Panc1 (cell line): ENCODE measurements around the gene SORCS1. TPM values are rescaled to one million over a fixed set of nuclear protein-coding genes. Genes with fewer than 3 reads are reported as not detected.

Source experiments
- ATAC-seq: fragments of 200-7000 bp; cut with Tn5 transposase; 2 replicates; pipeline ENCODE4 v1.9.1; 2020; ENCODE audit warnings: mild to moderate bottlenecking, moderate library complexity
- BruUV-seq: library from RNA; stranded (reverse); fragments of 400-500 nt; replicated peaks from 2 replicates; lab custom pipeline; 2021; lab: Mats Ljungman, UMichigan
- CTCF ChIA-PET: fragments of 300-600 bp; sonication (Branson Sonifier 250); formaldehyde crosslinking; loops from one replicate; lab custom pipeline; 2022; ENCODE audit warnings: antibody characterized with exemption; lab: Charles Lee
- POLR2A ChIA-PET: fragments of 300-600 bp; sonication (Branson Sonifier 250); formaldehyde crosslinking; loops from one replicate; lab custom pipeline; 2022; ENCODE audit warnings: antibody characterized with exemption; lab: Charles Lee
- DNase-seq: peaks from one replicate; pipeline ENCODE4 v3.0.0-alpha.2; 2010; ENCODE audit warnings: low read depth, low spot score
- H3K27ac ChIP-seq: 2 replicates; pipeline ENCODE4 v1.5.1; 2011; ENCODE audit warnings: mild to moderate bottlenecking, low read length, inconsistent platforms
- H3K27me3 ChIP-seq: fragments of 200-500 bp; sonication (Bioruptor generic); 2 replicates; pipeline ENCODE4 v1.6.0; 2014; ENCODE audit warnings: low read length, inconsistent platforms; ENCODE audit not compliant: control insufficient read depth, insufficient read depth
- H3K36me3 ChIP-seq: fragments of 200-500 bp; sonication (Bioruptor generic); 2 replicates; pipeline ENCODE4 v1.5.1; 2014; ENCODE audit warnings: inconsistent platforms, mild to moderate bottlenecking, low read length, moderate library complexity; ENCODE audit not compliant: control insufficient read depth, insufficient read depth
- H3K4me1 ChIP-seq: 2 replicates; pipeline ENCODE4 v1.5.1; 2011; ENCODE audit warnings: inconsistent platforms, mild to moderate bottlenecking, low read length, moderate library complexity; ENCODE audit not compliant: control insufficient read depth, insufficient read depth
- H3K4me3 ChIP-seq, 2 experiments: 2 replicates each; pipeline ENCODE4 v1.5.1; 2011 to 2012; ENCODE audit warnings: low read depth in 2 of 2, low read length in 2 of 2, mild to moderate bottlenecking in 2 of 2, inconsistent platforms in 1 of 2, moderate library complexity in 1 of 2
- H3K9me3 ChIP-seq: fragments of 200-500 bp; sonication (Bioruptor generic); 2 replicates; pipeline ENCODE4 v1.5.1; 2014; ENCODE audit warnings: low read depth, mild to moderate bottlenecking, inconsistent platforms, low read length, moderate library complexity; ENCODE audit not compliant: control insufficient read depth, insufficient read depth
- CTCF ChIP-seq: fragments of 450-650 bp; IDR thresholded peaks from 2 replicates; pipeline ENCODE4 v1.5.1; 2017; ENCODE audit warnings: mild to moderate bottlenecking
- POLR2AphosphoS5 ChIP-seq: IDR thresholded peaks from 2 replicates; pipeline ENCODE4 v1.6.1; 2012; ENCODE audit warnings: mild to moderate bottlenecking, low read depth, low read length, moderate library complexity
- REST ChIP-seq, 2 experiments: IDR thresholded peaks; 2 replicates each; pipeline ENCODE4 v1.6.1; 2011 to 2012; ENCODE audit warnings: low read depth in 2 of 2, control low read depth in 1 of 2, low read length in 1 of 2, mild to moderate bottlenecking in 1 of 2, moderate library complexity in 1 of 2; ENCODE audit not compliant: insufficient read depth in 1 of 2
- SIN3A ChIP-seq: IDR thresholded peaks from 2 replicates; pipeline ENCODE4 v1.6.1; 2012; ENCODE audit warnings: low read depth, mild to moderate bottlenecking, low read length, moderate library complexity, borderline replicate concordance; ENCODE audit not compliant: insufficient read depth
- TCF7L2 ChIP-seq: IDR thresholded peaks from 2 replicates; pipeline ENCODE4 v1.6.1; 2011; ENCODE audit warnings: mild to moderate bottlenecking, low read depth, low read length, inconsistent platforms
- in situ Hi-C: cut with HindIII; loops from 2 replicates; pipeline ENCODE4 v1.10.0; 2016; ENCODE audit warnings: low sequenced_read_pairs, low pct_unique_long_range_greater_than_20kb
- intact Hi-C: fragments of 100-400 bp; cut with micrococcal nuclease; formaldehyde crosslinking; loops from one replicate; pipeline ENCODE4 v1.10.0; 2022; ENCODE audit not compliant: unreplicated experiment
- total RNA-seq: library from RNA; stranded (reverse); gene quantifications from one replicate; pipeline ENCODE4 v1.2.1, GENCODE V29; 2021; ENCODE audit not compliant: unreplicated experiment

SORCS1 gene
- total RNA-seq, 1 experiment from 2014 or later = not detected

GRCh38 chr10:106576534-106576933 lies 588.0 kb downstream of the SORCS1 start:
- peaks cover 4% of the 10 kb centered on the region; the same call in 1 of the 2 replicates for H3K27me3 ChIP-seq
- H3K4me1 ChIP-seq = no peaks in the 10 kb centered on the region
- TF ChIP-seq CTCF (no peak), SIN3A (no peak), TCF7L2 (no peak), REST (IDR thresholded peaks at IDR 0.05; ENCODE audit: insufficient read depth in 1 of 2, low read depth in 2 of 2, low read length in 1 of 2) (no peak), POLR2AphosphoS5 (no peak)
- no peaks in the 10 kb centered on the region for H3K9me3 ChIP-seq
- ATAC-seq (no peak), DNase-seq (no peak)
- ChIA-PET CTCF (no interaction called here), POLR2A (no interaction called here)
- no peak overlapping the region for H3K27ac ChIP-seq
- no TSS peak for BruUV-seq
- H3K4me3 ChIP-seq = no peak overlapping the region
- intact Hi-C loops = no loop called here
- no peaks in the 10 kb centered on the region for H3K36me3 ChIP-seq
- in situ Hi-C loops = no loop called here

GRCh38 chr10:106573106-106573505 lies 591.4 kb downstream of the SORCS1 start:
- Histone ChIP-seq H3K27me3 (peaks cover 4% of the 10 kb centered on the region; the same call in 1 of the 2 replicates), H3K9me3 (no peaks in the 10 kb centered on the region), H3K36me3 (no peaks in the 10 kb centered on the region), H3K27ac (no peak overlapping the region), H3K4me1 (no peaks in the 10 kb centered on the region), H3K4me3 (no peak overlapping the region)
- BruUV-seq = no TSS peak
- DNase-seq (no peak), ATAC-seq (no peak)
- intact Hi-C loops (no loop called here), in situ Hi-C loops (no loop called here)
- CTCF ChIA-PET = no interaction called here
- POLR2A ChIA-PET = no interaction called here
- TF ChIP-seq CTCF = no peak
- TF ChIP-seq TCF7L2 = no peak
- TF ChIP-seq POLR2AphosphoS5 = no peak
- no peak for TF ChIP-seq SIN3A
- TF ChIP-seq REST (IDR thresholded peaks at IDR 0.05; ENCODE audit: insufficient read depth in 1 of 2, low read depth in 2 of 2, low read length in 1 of 2) = no peak
